ENCODE data around the gene TRIO. TPM values are rescaled to one million over a fixed set of nuclear protein-coding genes. Genes with fewer than 3 reads are reported as not detected.

Gene TRIO
- total RNA-seq, 1 experiment from 2014 or later: 211 TPM

GRCh38 chr5:14556015-14556414 lies 412.9 kb downstream of the TRIO start:
- H3K36me3 ChIP-seq (ENCODE audit: low read depth, low read length): no peaks in the 10 kb centered on the region
- H4K20me1 ChIP-seq (ENCODE audit: low read length): no peaks in the 10 kb centered on the region
- no peak overlapping the region for H3K9ac ChIP-seq (ENCODE audit: low read length)
- H3K4me1 ChIP-seq (ENCODE audit: insufficient read depth, low read length): peaks cover 7% of the 10 kb centered on the region; the same call in 1 of the 2 replicates
- H3K4me3 ChIP-seq (ENCODE audit: low read length): no peak overlapping the region
- no TSS peak for BruUV-seq (replicated peaks)
- H3F3A ChIP-seq (ENCODE audit: low read length, unreplicated experiment): no peaks in the 10 kb centered on the region
- no peaks in the 10 kb centered on the region for H3K9me2 ChIP-seq (replicated peaks; ENCODE audit: low read length)
- TF ChIP-seq EZH2phosphoT487 (IDR thresholded peaks at IDR 0.05; ENCODE audit: borderline replicate concordance, low read length) (no peak), EZH2 (IDR thresholded peaks at IDR 0.05; ENCODE audit: low read length, unreplicated experiment) (no peak), CTCF (conservative IDR thresholded peaks at IDR 0.05; ENCODE audit: low read depth, low read length) (no peak)
- H3K27ac ChIP-seq (ENCODE audit: low read length): no peak overlapping the region
- no peak overlapping the region for H2AFZ ChIP-seq (ENCODE audit: low read length)
- H3K79me2 ChIP-seq (ENCODE audit: low read length): no peaks in the 10 kb centered on the region
- POLR2A ChIA-PET (ENCODE audit: unreplicated experiment): no interaction called here
- ATAC-seq (no peak), DNase-seq (no peak)
- no peak overlapping the region for H3K4me2 ChIP-seq (ENCODE audit: low read length)
- CTCF ChIA-PET: interaction anchor here (0.7 kb wide), 1 partner anchor 62 kb away, joined by 5 read pairs; no protein-coding TSS in a partner anchor
- intact Hi-C loops (cut with micrococcal nuclease): no loop called here
- no peaks in the 10 kb centered on the region for H3K9me3 ChIP-seq (ENCODE audit: low read length)
- H3K27me3 ChIP-seq (ENCODE audit: low read length): no peaks in the 10 kb centered on the region

- no peaks in the 10 kb centered on the region for H4K20me1 ChIP-seq (ENCODE audit: low read length)
- H2AFZ ChIP-seq (ENCODE audit: low read length): no peak overlapping the region
- no peaks in the 10 kb centered on the region for H3K9me3 ChIP-seq (ENCODE audit: low read length)
- no peaks in the 10 kb centered on the region for H3K79me2 ChIP-seq (ENCODE audit: low read length)
- POLR2A ChIA-PET (ENCODE audit: unreplicated experiment): no interaction called here
- TF ChIP-seq CTCF (conservative IDR thresholded peaks at IDR 0.05; ENCODE audit: low read depth, low read length) (no peak), EZH2phosphoT487 (IDR thresholded peaks at IDR 0.05; ENCODE audit: borderline replicate concordance, low read length) (no peak), EZH2 (IDR thresholded peaks at IDR 0.05; ENCODE audit: low read length, unreplicated experiment) (no peak)
- H3F3A ChIP-seq (ENCODE audit: low read length, unreplicated experiment): no peaks in the 10 kb centered on the region
- peaks cover 7% of the 10 kb centered on the region; the same call in 1 of the 2 replicates for H3K4me1 ChIP-seq (ENCODE audit: insufficient read depth, low read length)
- H3K36me3 ChIP-seq (ENCODE audit: low read depth, low read length): no peaks in the 10 kb centered on the region
- H3K27ac ChIP-seq (ENCODE audit: low read length): no peak overlapping the region
- H3K27me3 ChIP-seq (ENCODE audit: low read length): no peaks in the 10 kb centered on the region
- ATAC-seq (no peak), DNase-seq (no peak)
- no peak overlapping the region for H3K9ac ChIP-seq (ENCODE audit: low read length)
- no peak overlapping the region for H3K4me2 ChIP-seq (ENCODE audit: low read length)
- CTCF ChIA-PET: no interaction called here
- no peak overlapping the region for H3K4me3 ChIP-seq (ENCODE audit: low read length)
- no TSS peak for BruUV-seq (replicated peaks)
- H3K9me2 ChIP-seq (replicated peaks; ENCODE audit: low read length): no peaks in the 10 kb centered on the region
- intact Hi-C loops (cut with micrococcal nuclease): no loop called here
Measured at GRCh38 chr5:14557203-14557770, 414.1 kb downstream of the TRIO start.

GRCh38 chr5:14557791-14558415 lies 414.8 kb downstream of the TRIO start:
- Histone ChIP-seq H3K4me2 (ENCODE audit: low read length) (no peak overlapping the region), H3K27me3 (ENCODE audit: low read length) (no peaks in the 10 kb centered on the region), H3K4me1 (ENCODE audit: insufficient read depth, low read length) (peaks cover 7% of the 10 kb centered on the region; the same call in 1 of the 2 replicates), H3K9ac (ENCODE audit: low read length) (no peak overlapping the region), H3K27ac (ENCODE audit: low read length) (no peak overlapping the region), H3K79me2 (ENCODE audit: low read length) (no peaks in the 10 kb centered on the region), H3K9me3 (ENCODE audit: low read length) (no peaks in the 10 kb centered on the region), H2AFZ (ENCODE audit: low read length) (no peak overlapping the region), H3K9me2 (replicated peaks; ENCODE audit: low read length) (no peaks in the 10 kb centered on the region), H3K4me3 (ENCODE audit: low read length) (no peak overlapping the region), H3F3A (ENCODE audit: low read length, unreplicated experiment) (no peaks in the 10 kb centered on the region), H3K36me3 (ENCODE audit: low read depth, low read length) (no peaks in the 10 kb centered on the region), H4K20me1 (ENCODE audit: low read length) (no peaks in the 10 kb centered on the region)
- ATAC-seq: no peak
- POLR2A ChIA-PET (ENCODE audit: unreplicated experiment): no interaction called here
- no peak for DNase-seq
- TF ChIP-seq EZH2 (IDR thresholded peaks at IDR 0.05; ENCODE audit: low read length, unreplicated experiment) (no peak), EZH2phosphoT487 (IDR thresholded peaks at IDR 0.05; ENCODE audit: borderline replicate concordance, low read length) (no peak), CTCF (conservative IDR thresholded peaks at IDR 0.05; ENCODE audit: low read depth, low read length) (no peak)
- intact Hi-C loops (cut with micrococcal nuclease): no loop called here
- CTCF ChIA-PET: no interaction called here
- no TSS peak for BruUV-seq (replicated peaks)
